ENCODE measurements around the gene PAK5. TPM values are rescaled to one million over a fixed set of nuclear protein-coding genes. Genes with fewer than 3 reads are reported as not detected.

Gene PAK5
- total RNA-seq, 1 donor from 2014 or later = 3.1 TPM

- no peak for DNase-seq (ENCODE audit: low spot score)
Observed at GRCh38 chr20:9493803-9494202, 345.1 kb downstream of the PAK5 start.

DNA sequence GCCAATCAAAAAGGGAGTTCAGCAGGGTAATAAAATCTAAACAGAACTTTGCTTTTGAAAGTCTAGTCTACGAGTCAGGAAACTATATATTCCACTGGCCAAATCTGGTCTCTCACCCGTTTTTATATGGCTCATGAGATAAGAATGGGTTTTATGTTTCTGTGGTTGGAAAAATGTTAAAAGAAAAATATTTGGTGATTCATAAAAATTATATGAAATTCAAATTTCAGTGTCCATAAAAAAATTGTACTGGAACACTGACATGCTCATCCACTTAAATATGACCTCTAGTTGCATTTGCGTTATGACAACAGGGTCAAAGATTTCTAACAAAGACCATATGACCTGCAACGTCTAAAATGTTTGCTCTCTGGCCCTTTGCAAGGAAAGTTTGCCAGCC is 346.8 kb downstream of the PAK5 start:
- no peak for DNase-seq (ENCODE audit: low spot score)

DNA sequence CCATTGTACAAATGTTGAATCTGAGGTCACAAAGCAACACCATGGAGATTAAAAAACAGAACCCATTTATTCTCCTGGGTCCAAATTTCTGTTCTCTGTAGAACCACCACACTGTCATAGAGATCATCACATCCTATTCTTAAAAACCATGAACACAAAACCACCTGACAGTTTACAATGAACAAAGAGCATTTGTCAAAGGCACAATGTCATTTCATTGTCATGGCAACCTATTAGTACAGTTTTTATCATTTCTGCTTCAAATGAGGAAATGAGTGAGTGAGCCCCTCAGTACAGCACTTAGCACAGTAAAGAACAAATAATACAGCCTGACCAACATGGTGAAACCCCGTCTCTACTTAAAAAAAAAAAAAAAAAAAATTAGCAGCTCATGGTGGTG is 347.6 kb downstream of the PAK5 start:
- DNase-seq (ENCODE audit: low spot score) = no peak

DNA sequence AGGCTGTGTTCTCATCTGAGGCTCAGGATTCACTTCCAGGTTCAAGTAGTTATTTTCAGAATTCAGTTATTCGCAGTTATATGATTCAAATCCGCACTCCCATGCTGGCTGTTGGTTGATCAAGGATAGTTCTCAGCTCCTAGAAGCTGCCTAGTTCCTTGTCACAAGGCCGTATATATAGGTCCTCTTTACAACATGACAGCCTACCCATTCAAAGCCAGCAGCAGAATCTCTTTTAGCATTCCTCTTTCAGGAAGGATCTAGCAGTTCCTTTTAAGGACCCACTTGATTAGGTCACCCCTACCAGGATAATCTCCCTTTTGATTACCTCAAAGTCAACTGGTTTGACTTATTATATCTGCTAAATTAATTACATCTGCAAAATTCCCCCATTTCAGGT is 348.2 kb downstream of the PAK5 start:
- no peak for DNase-seq (ENCODE audit: low spot score)

DNA sequence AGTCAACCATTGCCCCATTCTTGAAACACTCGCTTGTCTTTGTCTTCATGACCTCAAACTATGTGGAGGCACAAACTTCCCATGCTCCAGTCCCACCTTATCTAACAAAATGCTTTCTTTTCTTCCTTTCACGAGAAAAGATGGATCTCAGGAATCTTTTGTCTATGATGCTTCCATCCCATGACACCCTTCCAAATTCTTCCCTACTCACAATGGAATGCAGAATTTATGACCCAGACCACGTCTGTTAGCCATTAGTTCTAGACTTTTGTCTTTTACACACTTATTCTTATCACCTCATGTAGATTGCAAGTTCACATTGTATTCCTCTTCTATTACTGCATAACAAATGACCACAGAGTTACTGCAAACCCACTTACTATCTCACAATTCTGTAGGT is 348.7 kb downstream of the PAK5 start:
- DNase-seq (ENCODE audit: low spot score) = no peak

- DNase-seq (ENCODE audit: low spot score) = no peak
Observed at GRCh38 chr20:9488063-9488462, 350.8 kb downstream of the PAK5 start.

Other genes starting within 250 kb of the PAK5 start
- 7.7 TPM for gene ANKEF1, start 195.9 kb upstream of the PAK5 start, total RNA-seq (ENCODE audit: insufficient read depth, low replicate concordance)